ENCODE results near the gene IL22RA1.

Gene IL22RA1

GRCh38 chr1:24142546-24143534 is at the start of gene IL22RA1:
Gene IL22RA1, minus strand, starts transcription at chr1:24143140. Its CDS starts 58 bp downstream, at chr1:24143082.
- DNase-seq (ENCODE audit: low spot score): no peak

- no peak for DNase-seq (ENCODE audit: low spot score)
Observed at GRCh38 chr1:24191860-24192259, 48.9 kb upstream of the IL22RA1 start.

DNA sequence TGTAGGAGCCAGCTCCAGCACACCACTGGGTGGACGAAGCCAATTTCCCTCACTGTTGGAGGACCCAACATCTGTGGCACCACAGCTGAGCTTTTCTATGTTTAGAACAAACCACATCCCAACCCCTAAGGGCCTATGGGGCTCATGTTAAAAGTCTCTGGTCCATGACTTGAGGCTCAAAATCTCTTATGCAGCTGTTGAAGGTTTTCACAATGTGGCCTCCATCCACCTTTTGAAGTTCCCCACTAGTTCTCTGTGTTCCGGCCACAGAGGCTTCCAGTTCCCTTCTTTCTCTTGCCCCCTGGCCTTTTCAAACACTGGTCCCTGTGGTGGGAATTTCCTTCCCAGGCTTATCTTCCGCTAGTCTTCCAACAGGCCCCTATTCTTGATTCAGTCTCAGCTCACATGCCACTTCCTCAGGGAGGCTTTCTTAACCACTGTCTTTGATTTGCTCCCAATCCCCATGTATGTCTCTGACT is 48.1 kb upstream of the IL22RA1 start:
- no peak for DNase-seq (ENCODE audit: low spot score)

- DNase-seq (ENCODE audit: low spot score): no peak
Observed at GRCh38 chr1:24189528-24189927, 46.6 kb upstream of the IL22RA1 start.

- DNase-seq (ENCODE audit: low spot score): no peak
Observed at GRCh38 chr1:24186993-24187790, 44.3 kb upstream of the IL22RA1 start, which contains the start of gene IFNLR1. Gene IFNLR1, minus strand, starts transcription at chr1:24187289. Its CDS starts 41 bp downstream, at chr1:24187248.

- DNase-seq (ENCODE audit: low spot score): no peak
Observed at GRCh38 chr1:24186711-24186992, 43.7 kb upstream of the IL22RA1 start.

DNA sequence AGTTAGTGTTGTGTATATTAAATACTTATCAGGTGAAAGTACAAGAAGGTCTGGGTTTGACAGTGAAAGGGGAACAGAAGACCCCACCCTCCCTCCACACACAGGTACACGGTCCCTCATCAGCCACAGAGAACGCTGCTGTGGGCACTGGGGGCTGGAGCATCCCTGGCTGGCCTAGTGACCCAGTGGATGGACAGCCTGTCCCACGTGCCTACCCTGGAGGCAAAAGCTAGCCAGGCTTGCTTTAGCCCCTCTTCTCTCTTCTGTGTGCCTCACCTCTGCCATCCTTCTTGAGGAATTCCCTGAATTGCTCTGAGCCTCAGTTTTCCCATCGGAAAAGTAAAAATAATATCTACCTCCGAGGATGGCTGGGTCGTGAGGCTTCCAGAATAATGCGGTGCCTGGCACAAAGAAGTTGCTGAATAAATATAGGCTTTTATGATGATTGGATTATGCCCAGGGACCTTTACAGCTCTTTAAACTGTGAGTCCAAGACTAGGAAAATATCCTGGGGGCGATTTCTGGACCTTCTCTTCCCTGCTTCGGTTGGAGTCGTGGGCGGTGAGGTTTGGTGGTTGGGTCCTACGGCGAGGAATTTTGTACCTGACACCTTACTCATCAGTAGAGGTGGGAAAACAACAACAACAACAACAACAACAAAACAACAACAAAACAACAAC is 43.2 kb upstream of the IL22RA1 start:
- no peak for DNase-seq (ENCODE audit: low spot score)

- no peak for DNase-seq (ENCODE audit: low spot score)
Observed at GRCh38 chr1:24185076-24185475, 42.1 kb upstream of the IL22RA1 start.

DNA sequence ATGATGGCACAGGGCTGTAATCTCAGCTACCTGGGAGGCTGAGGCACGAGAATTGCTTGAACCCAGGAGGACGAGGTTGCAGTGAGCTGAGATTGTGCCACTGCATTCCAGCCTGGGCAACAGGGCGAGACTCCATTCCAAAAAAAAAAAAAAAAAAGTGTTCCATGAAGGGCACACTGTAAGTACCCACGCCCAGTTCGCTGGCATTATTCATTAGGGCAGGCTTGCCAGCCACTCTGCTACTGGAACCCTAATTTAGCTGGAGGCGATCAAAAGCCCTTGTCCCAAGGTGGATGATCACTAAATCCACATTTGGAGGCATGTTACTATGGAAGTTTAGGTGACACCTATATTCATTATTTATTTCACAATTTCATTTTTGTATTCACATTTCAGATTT is 39.1 kb upstream of the IL22RA1 start:
- DNase-seq (ENCODE audit: low spot score): no peak

- DNase-seq (ENCODE audit: low spot score): no peak
Observed at GRCh38 chr1:24181619-24182018, 38.7 kb upstream of the IL22RA1 start.

DNA sequence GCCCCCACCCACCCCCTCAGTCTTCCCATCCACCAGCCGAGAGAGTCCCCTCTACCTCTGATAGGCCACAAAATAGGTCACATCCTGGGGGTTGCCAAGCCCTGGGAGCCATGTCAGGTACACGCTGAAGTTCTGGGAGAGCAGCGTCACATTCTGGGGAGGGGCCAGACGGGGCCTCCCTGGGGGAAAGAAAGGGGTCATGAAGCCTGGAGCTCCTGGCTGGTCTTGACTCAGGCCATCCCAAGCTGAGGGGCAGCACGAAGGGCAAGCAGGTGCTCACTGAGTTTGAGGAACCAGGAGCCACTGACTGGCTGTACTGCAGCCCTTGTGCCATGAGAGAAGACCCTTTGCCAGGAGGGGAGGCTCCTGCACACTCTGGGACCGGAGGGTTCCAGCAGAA is 37.7 kb upstream of the IL22RA1 start:
- DNase-seq (ENCODE audit: low spot score): no peak

- DNase-seq (ENCODE audit: low spot score): no peak
Observed at GRCh38 chr1:24179251-24179840, 36.4 kb upstream of the IL22RA1 start.

GRCh38 chr1:24178407-24178806 is 35.5 kb upstream of the IL22RA1 start:
- no peak for DNase-seq (ENCODE audit: low spot score)

DNA sequence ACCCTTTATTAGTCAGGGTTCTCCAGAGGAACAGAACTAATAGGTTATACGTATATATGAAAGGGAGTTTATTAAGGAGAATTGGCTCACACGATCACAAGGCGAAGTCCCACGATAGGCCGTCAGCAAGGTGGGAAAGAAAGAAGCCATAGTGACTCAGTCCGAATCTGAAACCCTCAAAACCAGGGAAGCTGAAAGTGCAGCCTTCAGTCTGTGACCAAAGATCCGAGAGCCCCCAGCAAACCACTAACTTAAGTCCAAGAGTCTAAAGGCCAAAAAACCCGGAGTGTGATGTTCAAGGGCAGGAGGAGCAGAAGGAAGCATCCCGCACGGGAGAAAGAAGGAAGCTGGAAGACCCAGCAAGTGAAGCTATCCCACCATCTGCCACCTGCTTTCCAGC is 34.2 kb upstream of the IL22RA1 start:
- no peak for DNase-seq (ENCODE audit: low spot score)

DNA sequence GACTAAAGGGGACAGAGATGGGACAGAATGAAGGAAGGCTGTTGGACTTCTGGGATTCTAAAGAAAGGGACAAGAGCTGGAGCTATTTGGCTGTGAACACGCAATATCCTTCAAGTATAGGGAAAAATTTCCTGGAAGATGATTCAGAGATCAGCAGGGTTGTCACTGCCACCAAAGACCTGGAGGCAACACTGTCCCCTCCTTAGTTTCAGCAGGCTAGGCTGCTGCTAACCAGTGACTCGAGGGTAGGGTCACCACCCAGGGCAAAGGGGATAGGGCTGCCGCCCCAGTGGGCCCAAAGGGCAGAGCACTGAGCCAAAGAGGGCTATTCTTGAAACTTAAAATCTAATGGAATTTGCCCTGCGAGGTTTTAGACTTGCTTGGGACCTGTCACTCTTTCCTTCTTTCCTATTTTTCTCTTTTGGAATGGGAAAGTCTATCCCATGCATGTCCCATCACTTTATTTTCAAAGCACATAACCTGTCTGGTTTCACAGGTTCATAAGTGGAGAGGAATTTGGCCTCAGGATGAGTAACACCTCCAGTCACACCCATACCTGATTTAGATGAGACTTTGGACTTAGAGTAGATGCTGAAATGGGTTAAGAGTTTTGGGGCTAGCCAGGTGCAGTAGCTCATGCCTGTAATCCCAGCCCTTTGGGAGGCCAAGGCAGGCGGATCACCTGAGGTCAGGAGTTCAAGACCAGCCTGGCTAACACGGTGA is 32.3 kb upstream of the IL22RA1 start:
- DNase-seq (ENCODE audit: low spot score): no peak

GRCh38 chr1:24173638-24174575 is 31.0 kb upstream of the IL22RA1 start:
- DNase-seq (ENCODE audit: low spot score): no peak

GRCh38 chr1:24172598-24172997 is 29.7 kb upstream of the IL22RA1 start:
- no peak for DNase-seq (ENCODE audit: low spot score)

GRCh38 chr1:24169286-24169685 is 26.3 kb upstream of the IL22RA1 start:
- no peak for DNase-seq (ENCODE audit: low spot score)

DNA sequence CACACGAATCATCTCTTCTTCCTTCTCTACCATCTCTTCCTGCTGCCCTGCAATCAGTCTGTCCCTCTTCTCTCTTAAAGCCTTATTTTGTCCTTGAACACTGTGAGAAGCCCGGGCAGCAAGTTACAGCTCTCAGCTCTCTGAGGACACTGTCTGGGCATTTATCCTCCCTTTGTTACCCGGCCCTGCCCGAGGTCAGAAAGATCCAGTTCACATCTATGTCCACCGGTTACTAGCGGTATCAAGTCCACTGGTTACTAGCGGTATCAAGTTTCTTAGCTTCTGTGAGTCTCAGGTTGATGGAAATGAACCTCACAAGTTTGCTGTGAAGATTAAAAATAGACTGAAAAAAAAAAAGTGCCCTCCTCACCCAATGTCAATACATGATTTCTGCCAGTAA is 25.3 kb upstream of the IL22RA1 start:
- DNase-seq (ENCODE audit: low spot score): no peak

GRCh38 chr1:24167008-24167407 is 24.1 kb upstream of the IL22RA1 start:
- no peak for DNase-seq (ENCODE audit: low spot score)
